HG03378 (cell line): ENCODE data around the gene LAPTM5.

Source experiments
- ATAC-seq: cut with Tn5 transposase; IDR thresholded peaks from one replicate; pipeline ENCODE4 v1.9.1; 2021; ENCODE audit warnings: mild to moderate bottlenecking, moderate library complexity; ENCODE audit not compliant: unreplicated experiment

LAPTM5 gene

GRCh38 chr1:30745156-30745833, 12.3 kb downstream of the LAPTM5 start:
- no peak for ATAC-seq

- no peak for ATAC-seq
Measured at GRCh38 chr1:30744060-30744756, 13.4 kb downstream of the LAPTM5 start.

- no peak for ATAC-seq
Measured at GRCh38 chr1:30743584-30744059, 14.0 kb downstream of the LAPTM5 start.

GRCh38 chr1:30742963-30743559, 14.5 kb downstream of the LAPTM5 start:
- ATAC-seq = no peak

GRCh38 chr1:30742300-30742962, 15.1 kb downstream of the LAPTM5 start:
- no peak for ATAC-seq

- no peak for ATAC-seq
Measured at GRCh38 chr1:30741239-30741894, 16.2 kb downstream of the LAPTM5 start.

GRCh38 chr1:30740251-30741238, 17.0 kb downstream of the LAPTM5 start:
- ATAC-seq = no peak

GRCh38 chr1:30739601-30740000, 18.0 kb downstream of the LAPTM5 start:
- ATAC-seq = no peak

- ATAC-seq = no peak
Measured at GRCh38 chr1:30738715-30739559, 18.6 kb downstream of the LAPTM5 start.

- no peak for ATAC-seq
Measured at GRCh38 chr1:30738040-30738714, 19.4 kb downstream of the LAPTM5 start.

- ATAC-seq = no peak
Measured at GRCh38 chr1:30737357-30738039, 20.1 kb downstream of the LAPTM5 start.

GRCh38 chr1:30735668-30736498, 21.7 kb downstream of the LAPTM5 start:
- ATAC-seq = no peak

- no peak for ATAC-seq
Measured at GRCh38 chr1:30735124-30735523, 22.4 kb downstream of the LAPTM5 start.

- no peak for ATAC-seq
Measured at GRCh38 chr1:30734580-30734979, 23.0 kb downstream of the LAPTM5 start.

GRCh38 chr1:30734106-30734505, 23.5 kb downstream of the LAPTM5 start:
- ATAC-seq = no peak

- no peak for ATAC-seq
Measured at GRCh38 chr1:30733493-30733892, 24.1 kb downstream of the LAPTM5 start.
